ENCODE results near the gene JARID2.

Gene JARID2

DNA sequence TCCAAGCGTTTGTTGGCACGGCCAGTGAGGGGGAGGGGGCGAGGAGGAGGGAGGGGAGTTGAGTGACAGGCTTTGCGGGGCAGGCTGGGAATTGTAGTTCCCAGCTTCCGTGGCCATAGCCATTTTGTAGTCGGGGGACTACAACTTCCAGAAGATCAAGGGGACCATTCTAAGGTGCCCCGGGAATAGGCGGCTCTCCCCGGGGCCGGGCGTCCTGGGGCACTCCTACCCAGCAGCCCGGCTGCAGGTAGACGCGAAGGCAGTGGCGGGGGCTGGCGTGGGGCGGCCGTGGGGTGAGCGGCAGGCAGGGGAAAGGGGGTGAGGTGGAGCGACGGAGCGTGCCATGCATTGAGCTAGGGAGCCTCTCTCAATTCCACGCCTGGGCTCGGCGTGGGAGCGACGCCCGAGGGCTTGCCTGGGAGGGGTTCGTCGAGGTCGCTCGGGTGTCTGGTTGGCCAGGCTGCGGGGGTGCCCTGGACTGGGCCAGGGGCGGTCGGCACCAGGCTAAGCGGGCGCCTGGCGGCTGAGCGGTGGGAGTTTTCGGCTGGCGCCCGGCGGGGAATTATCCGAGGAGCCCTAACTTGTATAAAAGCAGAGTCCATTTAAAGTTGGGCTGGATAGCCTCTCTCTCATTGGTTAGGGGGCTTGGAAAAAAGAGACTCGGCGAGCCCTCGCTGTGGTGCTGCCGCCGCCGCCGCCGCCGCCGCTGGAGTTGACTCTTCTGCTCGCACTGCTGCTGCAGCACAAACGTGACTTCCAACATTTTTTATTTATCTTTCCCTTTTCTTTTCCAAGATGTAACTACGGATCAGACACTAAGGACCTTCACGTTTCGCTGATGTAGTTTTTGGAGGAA, at the start of gene JARID2:
Gene JARID2 (plus strand): TSS at position 709 of the 856 bp plus-strand sequence. CDS start 471 bp downstream, outside the sequence.
- peak; percentile 92 for DNase-seq

DNA sequence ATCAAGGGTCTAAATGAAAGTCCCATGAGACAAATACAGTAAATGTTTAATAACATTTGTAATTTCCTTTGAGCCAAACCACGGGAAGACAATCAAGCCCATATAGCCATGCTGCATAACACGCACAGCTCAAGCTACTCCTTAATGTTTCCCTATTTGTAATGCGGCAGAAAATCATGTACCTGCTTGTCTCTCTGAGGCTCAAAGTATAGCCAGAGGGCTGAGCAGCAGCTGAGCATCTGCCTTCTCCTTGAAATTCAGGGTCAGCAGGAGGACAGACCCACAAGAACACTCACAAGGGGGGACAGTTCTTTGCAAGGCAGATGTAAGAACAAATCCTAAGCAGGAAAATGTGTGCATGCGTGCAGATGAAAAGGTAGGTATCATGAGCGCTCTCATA, 45.8 kb upstream of the JARID2 start:
- DNase-seq: no peak

GRCh38 chr6:15205321-15205720, 40.5 kb upstream of the JARID2 start:
- no peak for DNase-seq

- DNase-seq: no peak
These were observed 39.0 kb upstream of the JARID2 start for GRCh38 chr6:15206887-15207286.

DNA sequence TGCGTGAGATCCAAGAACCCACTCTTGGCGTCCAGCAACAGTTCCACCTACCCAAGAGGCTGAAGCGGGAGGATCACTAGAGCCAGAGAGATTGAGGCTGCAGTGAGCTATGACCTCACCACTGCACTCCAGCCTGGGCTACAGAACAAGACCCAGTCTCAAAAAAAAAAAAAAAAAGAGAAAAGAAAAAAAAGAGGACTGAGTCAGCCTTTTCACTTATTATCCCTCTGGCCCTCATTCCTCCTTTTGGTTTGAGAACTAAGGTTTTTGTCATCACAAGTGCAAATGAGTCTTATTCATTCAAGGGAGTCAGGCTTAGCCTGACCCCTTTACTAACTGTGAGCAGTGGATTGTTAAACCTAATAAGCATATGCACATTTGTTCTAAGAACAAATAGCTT, 37.9 kb upstream of the JARID2 start:
- DNase-seq: no peak

GRCh38 chr6:15213838-15214400, 31.9 kb upstream of the JARID2 start:
- no peak for DNase-seq

DNA sequence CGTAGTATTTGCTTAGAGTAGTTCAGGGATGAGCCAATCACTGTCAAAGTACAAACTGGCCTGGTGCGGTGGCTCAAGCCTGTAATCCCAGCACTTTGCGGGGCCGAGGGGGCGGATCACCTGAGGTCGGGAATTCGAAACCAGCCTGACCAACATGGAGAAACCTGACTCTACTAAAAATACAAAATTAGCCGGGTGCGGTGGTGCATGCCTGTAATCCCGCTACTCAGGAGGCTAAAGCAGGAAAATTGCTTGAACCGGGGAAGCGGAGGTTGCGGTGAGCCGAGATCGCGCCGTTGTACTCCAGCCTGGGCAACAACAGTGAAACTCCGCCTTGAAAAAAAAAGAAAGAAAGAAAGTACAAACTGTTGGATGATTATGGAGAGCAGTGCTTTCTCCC, 27.5 kb upstream of the JARID2 start:
- DNase-seq: no peak

DNA sequence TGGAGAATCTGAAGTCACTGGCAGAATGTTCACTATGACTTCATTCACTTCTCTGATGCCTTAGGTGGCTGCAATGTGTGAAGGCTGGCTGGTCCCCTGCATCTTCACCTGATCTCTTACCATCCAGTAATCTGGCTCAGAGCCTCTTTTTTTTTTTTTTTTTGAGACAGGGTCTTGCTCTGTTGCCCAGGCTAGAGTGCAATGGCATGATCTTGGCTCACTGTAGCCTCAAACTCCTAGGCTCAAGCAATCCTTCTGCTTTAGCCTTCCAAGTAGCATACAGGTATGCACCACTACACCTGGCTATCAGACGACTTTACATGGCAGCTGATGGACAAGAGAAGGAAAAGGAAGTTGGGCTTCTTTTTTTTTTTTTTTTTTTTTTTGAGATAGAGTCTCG, 25.8 kb upstream of the JARID2 start:
- DNase-seq: no peak

DNA sequence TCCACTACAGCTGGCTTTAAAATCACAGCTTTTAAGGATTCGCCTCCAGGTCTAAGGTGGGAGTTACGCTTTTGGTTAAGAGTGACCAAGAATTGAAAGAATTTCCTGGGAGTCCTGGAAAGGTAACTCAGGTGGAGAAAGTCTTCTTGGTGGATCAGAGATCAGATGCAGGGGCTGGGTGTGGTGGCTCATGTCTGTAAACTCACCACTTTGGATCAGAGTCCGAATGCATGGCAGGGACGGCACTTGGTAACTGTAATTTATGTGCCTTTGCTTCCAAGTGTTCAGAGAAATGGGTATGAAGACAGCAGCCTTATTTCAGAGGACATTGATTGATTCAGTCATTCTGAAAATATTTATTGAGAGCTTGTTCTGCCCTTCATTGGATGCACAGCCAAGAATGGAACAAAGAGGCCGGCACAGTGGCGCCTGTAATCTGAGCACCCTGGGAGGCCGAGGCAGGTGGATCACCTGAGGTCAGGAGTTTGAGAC, 18.0 kb upstream of the JARID2 start:
- DNase-seq: no peak

GRCh38 chr6:15230827-15231226, 15.0 kb upstream of the JARID2 start:
- DNase-seq: no peak

- DNase-seq: no peak
These were observed 12.9 kb upstream of the JARID2 start for GRCh38 chr6:15232836-15233510.

- no peak for DNase-seq
These were observed 11.7 kb upstream of the JARID2 start for GRCh38 chr6:15234068-15234758.

DNA sequence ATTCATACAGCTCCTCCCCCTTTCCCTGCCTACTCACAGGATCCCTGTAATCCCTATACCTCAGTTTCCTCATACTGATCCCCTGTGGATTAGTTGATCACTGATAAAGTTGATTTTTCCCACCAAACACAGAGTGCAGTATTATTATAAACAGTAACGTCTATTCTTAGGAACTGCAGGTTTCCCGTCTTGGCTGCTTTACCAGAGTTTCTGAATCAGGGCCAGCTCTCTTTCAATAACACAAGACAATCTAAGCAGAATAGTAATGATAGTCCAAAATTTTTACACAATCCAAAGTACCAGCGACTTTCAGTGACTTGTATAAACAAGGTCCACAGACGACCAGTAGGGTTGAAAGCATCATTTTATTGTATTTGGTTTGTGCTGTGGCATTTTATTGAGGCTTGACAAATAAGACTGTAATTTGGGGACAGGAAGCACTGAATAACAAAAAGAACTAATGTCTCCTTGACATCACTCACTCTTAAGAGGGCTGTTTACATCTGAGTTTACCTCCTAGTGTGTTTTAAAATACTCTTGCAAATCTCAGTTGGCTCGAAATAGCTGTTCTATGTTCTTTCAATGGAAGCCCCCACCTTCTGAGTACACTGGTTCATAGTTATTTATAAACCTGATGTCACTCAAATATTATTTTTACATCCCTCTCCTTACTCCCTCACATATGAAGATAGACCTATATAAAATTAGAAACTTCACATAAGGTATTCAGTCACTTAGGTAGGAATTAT, 6.1 kb upstream of the JARID2 start:
- no peak for DNase-seq

DNA sequence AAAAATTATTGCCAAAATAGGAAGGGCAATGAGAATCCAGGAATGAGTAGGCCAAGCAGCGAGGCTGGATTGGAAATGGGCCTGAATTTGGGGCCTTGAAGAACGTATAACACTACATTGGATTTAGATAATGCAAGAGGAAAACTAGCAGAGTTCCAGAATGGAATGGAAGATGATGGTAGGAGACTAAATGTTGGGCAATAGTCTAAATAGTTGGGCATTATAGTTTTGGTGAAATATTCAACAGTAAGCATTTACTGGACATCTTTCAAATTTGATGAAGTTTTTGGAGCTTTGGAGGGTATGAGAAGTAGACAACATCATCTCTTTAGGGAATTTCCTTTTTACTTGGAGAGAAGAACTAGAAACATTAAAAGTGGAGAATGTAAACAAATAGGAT, 3.4 kb upstream of the JARID2 start:
- no peak for DNase-seq

DNA sequence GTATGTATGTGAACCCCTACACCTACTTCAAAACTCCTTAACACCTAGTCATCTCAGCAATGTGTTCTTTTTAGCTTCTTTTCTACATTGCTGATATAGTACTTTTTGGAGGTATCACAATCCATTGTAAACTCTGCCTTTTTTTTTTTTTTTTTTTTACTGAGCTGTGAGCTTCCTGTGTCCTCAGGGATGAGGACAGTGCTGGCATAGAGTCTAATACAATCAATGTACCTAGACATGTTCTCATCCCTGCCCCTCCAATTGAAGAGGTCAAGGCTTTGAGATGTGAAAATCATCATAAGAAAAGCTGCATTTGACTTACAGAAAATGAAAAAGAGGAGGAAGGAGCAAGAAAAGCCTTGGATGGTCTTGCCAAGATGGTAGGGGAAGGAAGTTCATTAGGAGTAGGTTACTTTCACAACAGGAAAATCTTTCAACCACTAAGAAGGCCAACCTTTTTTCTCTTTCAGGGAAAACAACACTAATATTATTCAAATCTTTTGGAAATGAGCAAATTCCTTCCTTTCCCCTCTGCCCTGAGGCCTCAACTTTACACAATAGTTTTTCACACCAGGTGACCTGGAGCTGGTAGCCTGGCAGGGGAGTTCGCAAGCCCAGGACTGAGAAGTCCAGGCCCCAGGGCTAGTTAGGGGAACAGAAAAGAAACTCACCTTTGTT, 2.8 kb upstream of the JARID2 start:
- DNase-seq: no peak

GRCh38 chr6:15243910-15244619, 1.8 kb upstream of the JARID2 start:
- no peak for DNase-seq

DNA sequence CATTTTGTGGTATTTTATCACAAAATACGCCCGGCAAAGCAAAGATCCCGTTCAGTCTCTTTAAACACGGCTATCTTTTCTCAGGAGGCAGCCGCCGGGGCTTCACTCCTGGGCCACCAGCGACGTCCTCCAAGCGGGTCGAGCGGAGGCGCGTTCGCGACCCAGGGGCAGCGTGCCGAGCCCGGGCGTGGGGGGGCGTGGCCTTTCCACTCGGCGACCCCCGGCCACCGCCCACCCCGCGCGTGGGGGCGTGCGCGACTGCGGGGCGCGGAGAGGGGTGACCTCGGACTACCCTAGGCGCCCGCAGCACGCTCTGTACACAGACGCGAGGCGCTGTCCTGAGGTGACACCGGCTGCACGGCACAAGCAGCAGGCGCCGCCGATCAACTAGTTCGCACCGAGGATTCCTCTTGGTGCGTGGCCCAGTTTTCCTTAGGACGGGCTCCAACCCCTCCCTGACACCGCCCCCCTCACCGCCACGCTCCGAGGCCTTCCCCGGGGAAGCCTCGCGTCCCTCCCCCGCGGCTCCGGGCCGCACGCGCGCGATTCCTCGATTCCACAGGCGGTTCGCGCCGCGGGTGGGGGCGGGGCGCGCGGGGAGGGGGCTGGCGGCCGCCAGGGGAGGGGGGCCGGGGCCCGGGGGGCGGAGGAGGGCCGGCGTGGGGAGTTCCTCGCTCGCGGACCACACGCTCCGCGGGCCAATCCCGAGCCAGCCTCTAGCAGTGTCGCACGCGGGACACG, 1.1 kb upstream of the JARID2 start:
- peak; percentile 57 for DNase-seq

DNA sequence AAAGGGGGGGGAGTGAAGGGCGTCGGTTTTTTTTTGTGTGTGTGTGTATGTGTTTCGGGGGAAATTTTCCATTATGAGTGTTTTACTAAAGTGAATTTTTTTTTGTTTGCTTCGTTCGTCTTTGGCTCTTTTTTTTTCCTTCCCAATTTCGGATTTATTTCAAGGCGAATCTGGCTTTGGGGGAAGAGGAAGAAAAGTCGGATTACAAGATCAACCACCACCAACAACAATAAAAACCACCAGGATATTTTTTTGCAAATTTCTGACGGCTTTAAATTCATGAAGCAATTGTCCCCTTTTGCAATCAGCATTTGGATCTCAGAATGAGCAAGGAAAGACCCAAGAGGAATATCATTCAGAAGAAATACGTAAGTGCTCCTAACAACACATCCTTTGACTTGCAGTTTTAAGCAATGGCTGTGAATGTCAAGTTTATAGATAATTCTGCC, 372 bp downstream of the JARID2 start:
- no peak for DNase-seq

- DNase-seq: no peak
These were observed 1.0 kb downstream of the JARID2 start for GRCh38 chr6:15246666-15247499.

Measured in NCI-H446 treated with DMSO at 0.1 percent for 48 hours (cell line).